ENCODE measurements around the gene DPP7. TPM values are rescaled to one million over a fixed set of nuclear protein-coding genes. Genes with fewer than 3 reads are reported as not detected.
"Not testable (repeated sequence)": the region's sequence is repeated elsewhere in the genome, so short reads cannot be mapped to it uniquely, and the experiment has no call there.

DPP7 gene
- total RNA-seq, 1 donor from 2014 or later = 150 TPM

GRCh38 chr9:137135154-137135553 lies 20.6 kb upstream of the DPP7 start:
- DNase-seq (ENCODE audit: low spot score); intact Hi-C loops (cut with DNase I): not testable (repeated sequence)

GRCh38 chr9:137134191-137134590 lies 19.7 kb upstream of the DPP7 start:
- intact Hi-C loops (cut with DNase I) = no loop called here
- DNase-seq (ENCODE audit: low spot score) = no peak

GRCh38 chr9:137130176-137130755 lies 15.7 kb upstream of the DPP7 start:
- intact Hi-C loops (cut with DNase I) = no loop called here
- DNase-seq (ENCODE audit: low spot score) = no peak

GRCh38 chr9:137129456-137130175 lies 15.1 kb upstream of the DPP7 start:
- intact Hi-C loops (cut with DNase I) = no loop called here
- DNase-seq (ENCODE audit: low spot score) = peak; percentile 95

- DNase-seq (ENCODE audit: low spot score) = no peak
- intact Hi-C loops (cut with DNase I) = no loop called here
Observed at GRCh38 chr9:137128862-137129455, 14.4 kb upstream of the DPP7 start.

- DNase-seq (ENCODE audit: low spot score) = no peak
- intact Hi-C loops (cut with DNase I) = no loop called here
Observed at GRCh38 chr9:137128158-137128861, 13.8 kb upstream of the DPP7 start.

GRCh38 chr9:137127301-137128157 lies 13.0 kb upstream of the DPP7 start:
- no peak for DNase-seq (ENCODE audit: low spot score)
- intact Hi-C loops (cut with DNase I) = no loop called here

- intact Hi-C loops (cut with DNase I) = no loop called here
- no peak for DNase-seq (ENCODE audit: low spot score)
Observed at GRCh38 chr9:137126786-137127185, 12.3 kb upstream of the DPP7 start.

- DNase-seq (ENCODE audit: low spot score); intact Hi-C loops (cut with DNase I): not testable (repeated sequence)
Observed at GRCh38 chr9:137123952-137124462, 9.5 kb upstream of the DPP7 start.

GRCh38 chr9:137123468-137123837 lies 8.9 kb upstream of the DPP7 start:
- intact Hi-C loops (cut with DNase I) = no loop called here
- no peak for DNase-seq (ENCODE audit: low spot score)

- intact Hi-C loops (cut with DNase I); DNase-seq (ENCODE audit: low spot score): not testable (repeated sequence)
Observed at GRCh38 chr9:137122796-137123467, 8.4 kb upstream of the DPP7 start.

- intact Hi-C loops (cut with DNase I) = loop anchor here (1.0 kb wide), 1 partner anchor 105 kb away; the partner anchor contains the start of gene RNF224
- not testable (repeated sequence) for DNase-seq (ENCODE audit: low spot score)
Observed at GRCh38 chr9:137121927-137122795, 7.6 kb upstream of the DPP7 start.

- intact Hi-C loops (cut with DNase I); DNase-seq (ENCODE audit: low spot score): not testable (repeated sequence)
Observed at GRCh38 chr9:137118092-137118603, 3.6 kb upstream of the DPP7 start.

- no peak for DNase-seq (ENCODE audit: low spot score)
- intact Hi-C loops (cut with DNase I) = no loop called here
Observed at GRCh38 chr9:137117269-137117731, 2.8 kb upstream of the DPP7 start.

GRCh38 chr9:137116728-137117127 lies 2.2 kb upstream of the DPP7 start:
- DNase-seq (ENCODE audit: low spot score) = no peak
- intact Hi-C loops (cut with DNase I) = no loop called here

- DNase-seq (ENCODE audit: low spot score) = no peak
- intact Hi-C loops (cut with DNase I) = no loop called here
Observed at GRCh38 chr9:137116027-137116507, 1.5 kb upstream of the DPP7 start.

GRCh38 chr9:137115394-137116026 lies 977 bp upstream of the DPP7 start:
- no peak for DNase-seq (ENCODE audit: low spot score)
- intact Hi-C loops (cut with DNase I) = no loop called here

Data from cardiac septum (tissue), 1 donor.